H1 (cell line): ENCODE measurements around the gene DRD1. TPM values are rescaled to one million over a fixed set of nuclear protein-coding genes. Genes with fewer than 3 reads are reported as not detected.

Experiments used
- CTCF ChIP-seq, 3 experiments: IDR thresholded peaks; 1 replicate in 2 of 3; 2 replicates in 1 of 3; pipeline versions ENCODE4 v1.5.1 to v1.6.1; 2011; ENCODE audit warnings: low read length in 3 of 3, mild to moderate bottlenecking in 3 of 3, inconsistent platforms in 2 of 3, low read depth in 1 of 3, moderate library complexity in 1 of 3; ENCODE audit not compliant: insufficient read depth in 1 of 3; ENCODE audit errors: control extremely low read depth in 1 of 3
- polyA plus RNA-seq, 7 experiments: library from polyadenylated mRNA; depleted of rRNA in 3 of 7; stranded (reverse) in 5 of 7; unstranded in 2 of 7; fragments of >200 nt in 5 of 7; fragments of 200-250 nt in 2 of 7; gene quantifications; 1 replicate in 5 of 7; 2 replicates in 1 of 7; 4 replicates in 1 of 7; pipeline versions ENCODE4 v1.2.1 to v1.2.3, GENCODE V29; 2011 to 2013; ENCODE audit warnings: missing spikeins in 2 of 7, mixed read lengths in 2 of 7
- total RNA-seq: library from RNA; stranded (reverse); fragmentation: NEBNext Ultra II Directional; extraction: Animal tissue kit (Norgen Biotek cat#: 25700); gene quantifications from 2 replicates; pipeline ENCODE4 v1.2.1, GENCODE V29; 2021

DRD1 gene
- total and polyA plus RNA-seq, 2 of the 8 experiments (the other 6 are each of a cell fraction or from before 2014, with no cell fraction given): 0.03 to 0.19 TPM

DNA sequence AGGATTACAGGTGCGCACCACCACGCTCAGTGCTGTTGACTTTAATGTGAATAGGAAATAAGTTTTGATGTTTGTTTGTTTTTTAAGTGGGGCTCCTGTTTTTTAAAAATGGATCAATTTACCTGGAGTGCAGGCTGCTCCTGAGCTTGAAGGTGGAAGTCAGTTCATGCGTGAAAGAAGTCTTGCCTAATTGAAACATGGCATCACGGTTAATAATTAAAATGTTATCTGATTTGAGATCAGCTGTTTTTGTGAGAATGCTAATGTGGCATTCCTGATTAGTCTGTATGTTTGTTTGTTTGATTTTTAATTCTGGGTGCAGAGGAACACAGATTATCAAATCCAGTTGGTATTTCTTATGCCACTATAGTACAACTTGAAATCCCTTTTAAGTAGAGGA is 40.8 kb upstream of the DRD1 start (continued):
- TF ChIP-seq CTCF (IDR thresholded peaks at IDR 0.05; ENCODE audit: control extremely low read depth in 1 of 3, insufficient read depth in 1 of 3, low read depth in 1 of 3, low read length in 3 of 3): no peak
